Activated CD4-positive, alpha-beta T cell treated with anti-CD3 and anti-CD28 coated beads for 36 hours (primary cell): Measurements from ENCODE around the gene GRK2. TPM values are rescaled to one million over a fixed set of nuclear protein-coding genes. Genes with fewer than 3 reads are reported as not detected.
A peak's percentile ranks its signal among the peaks of the same experiment; 100 is the strongest.

Experiments used
- ATAC-seq: fragments of 200-7000 bp; cut with Tn5 transposase; one replicate; pipeline ENCODE4 v1.10.0; 2021; ENCODE audit warnings: mild to moderate bottlenecking, moderate library complexity
- CTCF ChIA-PET: fragments of 350-600 bp; sonication (Branson Sonifier 250); formaldehyde crosslinking; loops from one replicate; lab custom pipeline; 2021; ENCODE audit warnings: antibody characterized with exemption; lab: Charles Lee
- POLR2A ChIA-PET: fragments of 350-600 bp; sonication (Branson Sonifier 250); formaldehyde crosslinking; loops from one replicate; lab custom pipeline; 2021; ENCODE audit warnings: antibody characterized with exemption, inconsistent platforms; lab: Charles Lee
- DNase-seq: peaks from one replicate; pipeline ENCODE4 v3.0.0-alpha.2; 2020
- H3K27ac Mint-ChIP-seq: one replicate; pipeline ENCODE4 v1.8.0; 2021; ENCODE audit warnings: mixed read lengths
- H3K27me3 Mint-ChIP-seq: one replicate; pipeline ENCODE4 v1.8.0; 2021; ENCODE audit warnings: mixed read lengths
- H3K36me3 Mint-ChIP-seq: one replicate; pipeline ENCODE4 v1.8.0; 2021; ENCODE audit warnings: low read depth, mixed read lengths
- H3K4me1 Mint-ChIP-seq: one replicate; pipeline ENCODE4 v1.8.0; 2021; ENCODE audit warnings: mixed read lengths
- H3K4me3 Mint-ChIP-seq: one replicate; pipeline ENCODE4 v1.8.0; 2021; ENCODE audit warnings: mild to moderate bottlenecking, moderate library complexity, mixed read lengths
- H3K9me3 Mint-ChIP-seq: one replicate; pipeline ENCODE4 v1.8.0; 2021; ENCODE audit warnings: low read depth, mixed read lengths
- intact Hi-C, 2 experiments: fragments of 100-400 bp; cut with DNase I in 1 of 2; cut with micrococcal nuclease in 1 of 2; formaldehyde crosslinking; loops; one replicate each; pipeline versions ENCODE4 v1.14.2 to v1.15.1; 2022 to 2024; cut with DNase I, micrococcal nuclease
- total RNA-seq, 2 experiments: library from RNA; stranded (reverse); gene quantifications; one replicate each; pipeline ENCODE4 v1.2.3, GENCODE V29; 2021

The GRK2 gene
- total RNA-seq, 2 experiments from 2014 or later: 202 to 241 TPM

- Mint-ChIP-seq H3K27me3 (no peaks in the 10 kb centered on the region), H3K9me3 (peaks cover 10% of the 10 kb centered on the region), H3K27ac (no peak overlapping the region), H3K36me3 (peaks cover 44% of the 10 kb centered on the region), H3K4me3 (no peak overlapping the region), H3K4me1 (peaks cover 15% of the 10 kb centered on the region)
- ATAC-seq (no peak), DNase-seq (no peak)
- intact Hi-C loops: no loop called here
- CTCF ChIA-PET: interaction anchor here (1.1 kb wide), 1 partner anchor 18 kb away, joined by 3 read pairs; no protein-coding TSS in a partner anchor
- POLR2A ChIA-PET: no interaction called here
Observed at GRCh38 chr11:67299471-67300191, 33.4 kb downstream of the GRK2 start.

- Mint-ChIP-seq H3K36me3 (peaks cover 39% of the 10 kb centered on the region), H3K4me1 (peaks cover 15% of the 10 kb centered on the region), H3K4me3 (no peak overlapping the region), H3K9me3 (peaks cover 10% of the 10 kb centered on the region), H3K27ac (no peak overlapping the region), H3K27me3 (no peaks in the 10 kb centered on the region)
- ChIA-PET POLR2A (no interaction called here), CTCF (no interaction called here)
- ATAC-seq: no peak
- DNase-seq: no peak
- intact Hi-C loops: no loop called here
Observed at GRCh38 chr11:67300256-67300755, 34.0 kb downstream of the GRK2 start.

- DNase-seq: no peak
- H3K4me3 Mint-ChIP-seq: no peak overlapping the region
- ChIA-PET POLR2A (no interaction called here), CTCF (interaction anchor here (0.7 kb wide), 1 partner anchor 28 kb away, joined by 3 read pairs; no protein-coding TSS in a partner anchor)
- no peak overlapping the region for H3K27ac Mint-ChIP-seq
- peaks cover 10% of the 10 kb centered on the region for H3K9me3 Mint-ChIP-seq
- H3K36me3 Mint-ChIP-seq: peaks cover 35% of the 10 kb centered on the region
- intact Hi-C loops: no loop called here
- H3K27me3 Mint-ChIP-seq: no peaks in the 10 kb centered on the region
- peaks cover 15% of the 10 kb centered on the region for H3K4me1 Mint-ChIP-seq
- ATAC-seq: no peak
Observed at GRCh38 chr11:67300756-67301312, 34.6 kb downstream of the GRK2 start.

- no peak for ATAC-seq
- Mint-ChIP-seq H3K36me3 (peaks cover 29% of the 10 kb centered on the region), H3K27me3 (no peaks in the 10 kb centered on the region), H3K4me1 (peaks cover 12% of the 10 kb centered on the region), H3K4me3 (no peak overlapping the region), H3K27ac (no peak overlapping the region), H3K9me3 (peaks cover 6% of the 10 kb centered on the region)
- CTCF ChIA-PET: interaction anchor here (0.7 to 2.0 kb wide), 3 partner anchors 8 to 28 kb away, joined by 3 to 7 read pairs (median 5); no protein-coding TSS in a partner anchor
- POLR2A ChIA-PET: no interaction called here
- intact Hi-C loops: no loop called here
- no peak for DNase-seq
Observed at GRCh38 chr11:67301313-67301921, 35.1 kb downstream of the GRK2 start.

- ChIA-PET POLR2A (no interaction called here), CTCF (interaction anchor here (1.4 to 2.0 kb wide), 2 partner anchors 9 to 15 kb away, joined by 5 to 7 read pairs; no protein-coding TSS in a partner anchor)
- Mint-ChIP-seq H3K36me3 (peaks cover 23% of the 10 kb centered on the region), H3K27ac (no peak overlapping the region), H3K4me3 (no peak overlapping the region), H3K9me3 (no peaks in the 10 kb centered on the region), H3K27me3 (no peaks in the 10 kb centered on the region), H3K4me1 (peaks cover 7% of the 10 kb centered on the region)
- intact Hi-C loops: loop anchor here in 1 of 2 experiments (2.0 kb wide), 1 partner anchor 15 kb away; no protein-coding TSS in a partner anchor
- DNase-seq (no peak), ATAC-seq (no peak)
Observed at GRCh38 chr11:67301951-67302516, 35.8 kb downstream of the GRK2 start.

- ChIA-PET POLR2A (interaction anchor here (0.8 to 1.2 kb wide), 2 partner anchors 14 to 31 kb away, joined by 4 to 9 read pairs; partner anchors contain the start of gene ANKRD13D), CTCF (interaction anchor here (0.9 to 2.0 kb wide), 4 partner anchors 10 to 41 kb away, joined by 3 to 7 read pairs (median 4); no protein-coding TSS in a partner anchor)
Observed at GRCh38 chr11:67302571-67303131, 36.4 kb downstream of the GRK2 start.

GRCh38 chr11:67303132-67303834, 37.0 kb downstream of the GRK2 start, which contains the start of gene SSH3:
Gene SSH3, plus strand, starts transcription at chr11:67303530. Its CDS starts 96 bp downstream, at chr11:67303626.
- no peaks in the 10 kb centered on the region for H3K27me3 Mint-ChIP-seq
- POLR2A ChIA-PET: interaction anchor here (0.8 to 1.2 kb wide), 2 partner anchors 15 to 32 kb away, joined by 4 to 9 read pairs; partner anchors contain the start of gene ANKRD13D
- H3K27ac Mint-ChIP-seq: no peak within 1 kb of the TSS

More at GRCh38 chr11:67302571-67303131, 36.4 kb downstream of the GRK2 start:
- peak overlapping the region; percentile 19 for H3K4me3 Mint-ChIP-seq
- ATAC-seq (no peak), DNase-seq (no peak)
- H3K27me3 Mint-ChIP-seq: no peaks in the 10 kb centered on the region
- peaks cover 21% of the 10 kb centered on the region for H3K36me3 Mint-ChIP-seq
- H3K9me3 Mint-ChIP-seq: no peaks in the 10 kb centered on the region
- intact Hi-C loops: loop anchor here in 1 of 2 experiments (2.0 kb wide), 1 partner anchor 14 kb away; no protein-coding TSS in a partner anchor
- H3K27ac Mint-ChIP-seq: no peak overlapping the region
- peaks cover 7% of the 10 kb centered on the region for H3K4me1 Mint-ChIP-seq

GRCh38 chr11:67303835-67304411, 37.6 kb downstream of the GRK2 start:
- Mint-ChIP-seq H3K36me3 (peaks cover 14% of the 10 kb centered on the region), H3K4me3 (peak overlapping the region; percentile 52), H3K27me3 (no peaks in the 10 kb centered on the region), H3K9me3 (no peaks in the 10 kb centered on the region), H3K27ac (no peak overlapping the region), H3K4me1 (no peaks in the 10 kb centered on the region)
- ChIA-PET CTCF (interaction anchor here (0.8 to 2.0 kb wide), 6 partner anchors 10 to 48 kb away, joined by 3 to 8 read pairs (median 6); no protein-coding TSS in a partner anchor), POLR2A (interaction anchor here (0.9 kb wide), 1 partner anchor 36 kb away, joined by 6 read pairs; no protein-coding TSS in a partner anchor)
- intact Hi-C loops: loop anchor here in 1 of 2 experiments (2.0 kb wide), 1 partner anchor 13 kb away; no protein-coding TSS in a partner anchor
- DNase-seq: peak; percentile 47
- peak; percentile 31 for ATAC-seq

More at GRCh38 chr11:67303132-67303834, 37.0 kb downstream of the GRK2 start, which contains the start of gene SSH3:
- peaks cover 5% of the 10 kb centered on the region for H3K4me1 Mint-ChIP-seq
- CTCF ChIA-PET: interaction anchor here (0.7 to 2.0 kb wide), 5 partner anchors 10 to 43 kb away, joined by 3 to 7 read pairs (median 5); no protein-coding TSS in a partner anchor
- peak within 1 kb of the TSS; percentile 52 for H3K4me3 Mint-ChIP-seq
- intact Hi-C loops: loop anchor here in 1 of 2 experiments (2.0 kb wide), 1 partner anchor 14 kb away; no protein-coding TSS in a partner anchor
- DNase-seq (peak; percentile 57), ATAC-seq (peak; percentile 76)
- H3K36me3 Mint-ChIP-seq: peaks cover 18% of the 10 kb centered on the region
- H3K9me3 Mint-ChIP-seq: no peaks in the 10 kb centered on the region

- ChIA-PET CTCF (interaction anchor here (0.8 to 1.8 kb wide), 4 partner anchors 11 to 47 kb away, joined by 3 to 8 read pairs (median 6); no protein-coding TSS in a partner anchor), POLR2A (interaction anchor here (0.7 to 0.9 kb wide), 2 partner anchors 9 to 37 kb away, joined by 5 to 6 read pairs; no protein-coding TSS in a partner anchor)
Observed at GRCh38 chr11:67304511-67305113, 38.3 kb downstream of the GRK2 start.

More at GRCh38 chr11:67304511-67305113, 38.3 kb downstream of the GRK2 start:
- no peak overlapping the region for H3K27ac Mint-ChIP-seq
- H3K9me3 Mint-ChIP-seq: no peaks in the 10 kb centered on the region
- peaks cover 10% of the 10 kb centered on the region for H3K36me3 Mint-ChIP-seq
- intact Hi-C loops: no loop called here
- H3K4me3 Mint-ChIP-seq: peak overlapping the region; percentile 52
- ATAC-seq: no peak
- no peak for DNase-seq
- H3K4me1 Mint-ChIP-seq: no peaks in the 10 kb centered on the region
- no peaks in the 10 kb centered on the region for H3K27me3 Mint-ChIP-seq
